H9 (cell line): ENCODE results near the gene MUCL3. TPM values are rescaled to one million over a fixed set of nuclear protein-coding genes. Genes with fewer than 3 reads are reported as not detected.
A peak's percentile ranks its signal among the peaks of the same experiment; 100 is the strongest.

Source experiments
- DNase-seq: peaks from one replicate; pipeline ENCODE4 v3.0.0-alpha.2; 2017
- H2AFZ ChIP-seq: one replicate; pipeline ENCODE4 v1.6.1; 2013; ENCODE audit warnings: mild to moderate bottlenecking, low read length, control low read depth, moderate library complexity
- H2AK5ac ChIP-seq: 2 replicates; pipeline ENCODE4 v1.6.1; 2013; ENCODE audit warnings: low read length, control low read depth, mixed read lengths; ENCODE audit not compliant: insufficient read length
- H2BK120ac ChIP-seq: one replicate; pipeline ENCODE4 v1.6.1; 2013; ENCODE audit warnings: low read depth, mild to moderate bottlenecking, low read length, control low read depth, inconsistent platforms; ENCODE audit not compliant: poor library complexity, severe bottlenecking
- H2BK12ac ChIP-seq: 2 replicates; pipeline ENCODE4 v1.6.1; 2013; ENCODE audit warnings: low read length, control low read depth, mixed read lengths, low read depth; ENCODE audit not compliant: insufficient read length
- H2BK15ac ChIP-seq: 2 replicates; pipeline ENCODE4 v1.6.1; 2013; ENCODE audit warnings: low read depth, low read length, control low read depth
- H2BK20ac ChIP-seq: one replicate; pipeline ENCODE4 v1.6.1; 2013; ENCODE audit warnings: low read depth, mild to moderate bottlenecking, low read length, control low read depth, inconsistent platforms; ENCODE audit not compliant: poor library complexity, severe bottlenecking
- H2BK5ac ChIP-seq: 2 replicates; pipeline ENCODE4 v1.6.1; 2013; ENCODE audit warnings: low read length, control low read depth, mixed read lengths; ENCODE audit not compliant: insufficient read length
- H3K14ac ChIP-seq: 2 replicates; pipeline ENCODE4 v1.6.1; 2013; ENCODE audit warnings: low read length, control low read depth; ENCODE audit not compliant: insufficient read depth
- H3K18ac ChIP-seq: 2 replicates; pipeline ENCODE4 v1.6.1; 2013; ENCODE audit warnings: low read depth, mild to moderate bottlenecking, mixed read lengths, low read length, control low read depth; ENCODE audit not compliant: insufficient read length
- H3K23ac ChIP-seq: 2 replicates; pipeline ENCODE4 v1.6.1; 2013; ENCODE audit warnings: low read length, control low read depth, mixed read lengths, low read depth; ENCODE audit not compliant: insufficient read length
- H3K23me2 ChIP-seq: 2 replicates; pipeline ENCODE4 v1.6.1; 2013; ENCODE audit warnings: low read depth, mild to moderate bottlenecking, mixed read lengths, low read length, control low read depth; ENCODE audit not compliant: insufficient read length, poor library complexity, severe bottlenecking
- H3K27ac ChIP-seq: 2 replicates; pipeline ENCODE4 v1.5.1; 2013; ENCODE audit warnings: low read length, control low read depth, mixed read lengths, low read depth; ENCODE audit not compliant: insufficient read length
- H3K27me3 ChIP-seq: 2 replicates; pipeline ENCODE4 v1.6.1; 2013; ENCODE audit warnings: low read length, control low read depth, inconsistent platforms; ENCODE audit not compliant: insufficient read depth
- H3K4ac ChIP-seq: 2 replicates; pipeline ENCODE4 v1.6.1; 2013; ENCODE audit warnings: low read depth, mild to moderate bottlenecking, control low read depth, inconsistent platforms, low read length, moderate library complexity
- H3K4me1 ChIP-seq: 2 replicates; pipeline ENCODE4 v1.6.1; 2013; ENCODE audit warnings: low read length, control low read depth, inconsistent platforms; ENCODE audit not compliant: insufficient read depth
- H3K4me2 ChIP-seq: 2 replicates; pipeline ENCODE4 v1.6.1; 2013; ENCODE audit warnings: low read length, control low read depth, mixed read lengths; ENCODE audit not compliant: insufficient read length, insufficient read depth
- H3K56ac ChIP-seq: 2 replicates; pipeline ENCODE4 v1.6.1; 2013; ENCODE audit warnings: low read depth, mild to moderate bottlenecking, mixed read lengths, low read length, control low read depth; ENCODE audit not compliant: insufficient read length
- H3K79me1 ChIP-seq: 2 replicates; pipeline ENCODE4 v1.6.1; 2013; ENCODE audit warnings: low read depth, mild to moderate bottlenecking, moderate library complexity, low read length, control low read depth, inconsistent platforms; ENCODE audit not compliant: insufficient read depth, poor library complexity, severe bottlenecking
- H3K79me2 ChIP-seq: 2 replicates; pipeline ENCODE4 v1.6.1; 2013; ENCODE audit warnings: low read length, control low read depth, inconsistent platforms; ENCODE audit not compliant: insufficient read depth
- H3K9ac ChIP-seq: 2 replicates; pipeline ENCODE4 v1.6.1; 2013; ENCODE audit warnings: low read length, control low read depth, mixed read lengths; ENCODE audit not compliant: insufficient read length; ENCODE audit errors: extremely low read depth
- H3K9me3 ChIP-seq: one replicate; pipeline ENCODE4 v1.6.1; 2013; ENCODE audit warnings: low read depth, low read length, inconsistent platforms; ENCODE audit not compliant: control insufficient read depth
- H3T11ph ChIP-seq: one replicate; pipeline ENCODE4 v1.6.1; 2013; ENCODE audit warnings: mild to moderate bottlenecking, low read length, control low read depth, inconsistent platforms
- H4K20me1 ChIP-seq: one replicate; pipeline ENCODE4 v1.6.1; 2013; ENCODE audit not compliant: control insufficient read depth, insufficient read length, insufficient read depth
- H4K5ac ChIP-seq: 2 replicates; pipeline ENCODE4 v1.6.1; 2013; ENCODE audit warnings: low read depth, mild to moderate bottlenecking, mixed read lengths, low read length, control low read depth; ENCODE audit not compliant: insufficient read length
- H4K8ac ChIP-seq: replicated peaks from 2 replicates; pipeline ENCODE4 v1.6.1; 2013; ENCODE audit warnings: low read length, control low read depth, mixed read lengths, low read depth; ENCODE audit not compliant: insufficient read length
- H4K91ac ChIP-seq: 2 replicates; pipeline ENCODE4 v1.6.1; 2013; ENCODE audit warnings: low read depth, mild to moderate bottlenecking, moderate library complexity, mixed read lengths, low read length, control low read depth; ENCODE audit not compliant: insufficient read length
- H3K27ac Mint-ChIP-seq, 3 experiments: 2 replicates in 2 of 3; 3 replicates in 1 of 3; pipeline ENCODE4 v1.8.0; 2020 to 2021; ENCODE audit warnings: mixed read lengths in 3 of 3, mild to moderate bottlenecking in 1 of 3, moderate library complexity in 1 of 3
- H3K27me3 Mint-ChIP-seq: 2 replicates; pipeline ENCODE4 v1.8.0; 2021; ENCODE audit warnings: low read depth, mild to moderate bottlenecking, moderate library complexity, mixed read lengths
- H3K36me3 Mint-ChIP-seq, 3 experiments: 2 replicates in 2 of 3; 3 replicates in 1 of 3; pipeline ENCODE4 v1.8.0; 2020 to 2021; ENCODE audit warnings: low read depth in 3 of 3, mixed read lengths in 3 of 3; ENCODE audit not compliant: insufficient read depth in 1 of 3
- H3K4me1 Mint-ChIP-seq, 2 experiments: 2 replicates each; pipeline ENCODE4 v1.8.0; 2020; ENCODE audit warnings: mixed read lengths in 2 of 2
- H3K4me3 Mint-ChIP-seq, 2 experiments: 2 replicates in 1 of 2; 3 replicates in 1 of 2; pipeline ENCODE4 v1.8.0; 2020 to 2021; ENCODE audit warnings: mild to moderate bottlenecking in 2 of 2, mixed read lengths in 2 of 2, moderate library complexity in 1 of 2
- H3K9me3 Mint-ChIP-seq, 2 experiments: 2 replicates in 1 of 2; 3 replicates in 1 of 2; pipeline ENCODE4 v1.8.0; 2020; ENCODE audit warnings: mild to moderate bottlenecking in 2 of 2, mixed read lengths in 2 of 2, moderate library complexity in 1 of 2
- WGBS: extraction: QIAGEN DNeasy Blood & Tissue Kit; methylation state at CpG from one replicate; pipeline ENCODE4 v1.1.7; 2013; ENCODE audit warnings: missing lambda C conversion rate, low lambda C conversion rate, mixed read lengths; ENCODE audit not compliant: insufficient read length; ENCODE audit errors: extremely low coverage; 5-methylcytosine and 5-hydroxymethylcytosine counted together
- total RNA-seq: library from RNA; stranded (reverse); gene quantifications from 2 replicates; pipeline ENCODE4 v1.2.1, GENCODE V29; 2021
- TF ChIP-seq, protein P1 (sequence below): fragments of 200-600 bp; sonication (generic); conservative IDR thresholded peaks from 3 replicates; pipeline ENCODE4 v1.8.0; 2021; ENCODE audit warnings: antibody characterized with exemption, mild to moderate bottlenecking

Gene MUCL3
- total RNA-seq, 1 experiment from 2014 or later, result 0.15 TPM

DNA sequence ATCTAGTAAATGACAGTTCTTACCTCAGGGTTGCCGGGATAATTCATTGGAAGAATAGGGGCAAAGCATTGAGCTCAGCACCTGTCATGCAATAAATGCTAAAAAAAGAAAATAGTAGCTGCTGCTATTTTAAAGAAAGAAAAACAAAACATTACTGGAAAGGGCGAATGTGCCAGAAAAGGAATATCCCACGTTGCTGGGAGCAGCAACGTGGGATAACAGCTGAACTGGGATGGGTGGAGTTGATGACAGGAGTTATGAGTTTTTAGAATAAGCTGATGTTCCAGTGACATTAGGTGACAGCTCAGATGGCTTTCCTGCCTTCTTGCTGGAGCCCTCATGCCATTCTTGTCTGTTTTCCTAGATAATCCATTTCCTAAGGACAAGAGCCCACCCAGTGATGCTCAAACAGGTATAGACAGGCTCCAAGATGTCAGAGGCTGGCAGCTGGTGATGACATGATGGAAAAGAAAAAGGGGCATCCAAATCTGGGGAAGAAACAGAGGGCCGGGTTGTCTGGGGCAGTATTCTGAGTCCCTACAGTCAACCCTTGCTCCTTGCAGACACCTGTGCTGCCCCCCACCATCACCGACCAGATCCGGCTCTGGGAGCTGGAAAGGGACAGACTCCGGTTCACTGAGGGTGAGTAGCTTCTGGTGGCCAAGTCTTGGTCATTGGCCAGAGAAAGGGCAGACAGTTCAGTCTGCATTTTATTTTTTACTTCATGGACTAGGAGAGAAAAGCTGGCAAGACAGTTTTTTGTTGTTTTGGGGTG, 27.8 kb upstream of the MUCL3 start:
- Histone ChIP-seq H2BK20ac (no peak overlapping the region), H3K79me1 (no peaks in the 10 kb centered on the region), H4K20me1 (no peaks in the 10 kb centered on the region), H3K18ac (no peak overlapping the region), H3K23me2 (peaks cover 17% of the 10 kb centered on the region), H3K4me2 (peak overlapping the region; percentile 78), H3K79me2 (peaks cover 2% of the 10 kb centered on the region; the same call in 1 of the 2 replicates), H3K27me3 (no peaks in the 10 kb centered on the region), H3K4ac (no peak overlapping the region), H2BK5ac (no peak overlapping the region), H2AFZ (no peak overlapping the region), H4K5ac (no peak overlapping the region), H2BK120ac (no peak overlapping the region), H3K27ac (no peak overlapping the region), H2AK5ac (no peak overlapping the region), H4K8ac (no peak overlapping the region), H3K9me3 (no peaks in the 10 kb centered on the region), H2BK15ac (no peak overlapping the region), H3K4me1 (peaks cover 4% of the 10 kb centered on the region; the same call in 1 of the 2 replicates), H4K91ac (no peak overlapping the region), H2BK12ac (no peak overlapping the region), H3K23ac (no peak overlapping the region), H3K56ac (no peak overlapping the region), H3K9ac (no peak overlapping the region), H3T11ph (no peak overlapping the region), H3K14ac (no peak overlapping the region)
- Mint-ChIP-seq H3K4me1 (peaks cover 31 to 37% of the 10 kb centered on the region in 2 experiments), H3K27me3 (no peaks in the 10 kb centered on the region; the same call in 1 of the 2 replicates), H3K27ac (peak overlapping the region in 1 of 3 experiments; percentile 18; a peak in 1 of 7 replicates), H3K36me3 (peaks cover 38 to 72% (median 69%) of the 10 kb centered on the region in 3 experiments), H3K4me3 (peak overlapping the region; percentile 82 to 93; a peak in 4 of 5 replicates), H3K9me3 (no peaks in the 10 kb centered on the region)
- DNase-seq, result no peak
- TF ChIP-seq, protein P1, sequence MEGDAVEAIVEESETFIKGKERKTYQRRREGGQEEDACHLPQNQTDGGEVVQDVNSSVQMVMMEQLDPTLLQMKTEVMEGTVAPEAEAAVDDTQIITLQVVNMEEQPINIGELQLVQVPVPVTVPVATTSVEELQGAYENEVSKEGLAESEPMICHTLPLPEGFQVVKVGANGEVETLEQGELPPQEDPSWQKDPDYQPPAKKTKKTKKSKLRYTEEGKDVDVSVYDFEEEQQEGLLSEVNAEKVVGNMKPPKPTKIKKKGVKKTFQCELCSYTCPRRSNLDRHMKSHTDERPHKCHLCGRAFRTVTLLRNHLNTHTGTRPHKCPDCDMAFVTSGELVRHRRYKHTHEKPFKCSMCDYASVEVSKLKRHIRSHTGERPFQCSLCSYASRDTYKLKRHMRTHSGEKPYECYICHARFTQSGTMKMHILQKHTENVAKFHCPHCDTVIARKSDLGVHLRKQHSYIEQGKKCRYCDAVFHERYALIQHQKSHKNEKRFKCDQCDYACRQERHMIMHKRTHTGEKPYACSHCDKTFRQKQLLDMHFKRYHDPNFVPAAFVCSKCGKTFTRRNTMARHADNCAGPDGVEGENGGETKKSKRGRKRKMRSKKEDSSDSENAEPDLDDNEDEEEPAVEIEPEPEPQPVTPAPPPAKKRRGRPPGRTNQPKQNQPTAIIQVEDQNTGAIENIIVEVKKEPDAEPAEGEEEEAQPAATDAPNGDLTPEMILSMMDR, result no peak
- no CpG with 5 or more reads among the region's 8 CpGs for WGBS
